PC-9 (cell line): ENCODE measurements around the gene FNDC3B. TPM values are rescaled to one million over a fixed set of nuclear protein-coding genes. Genes with fewer than 3 reads are reported as not detected.

Experiments used
- BruUV-seq: library from RNA; stranded (reverse); fragments of 400-500 nt; replicated peaks from 2 replicates; lab custom pipeline; 2021; lab: Mats Ljungman, UMichigan
- CTCF ChIA-PET: fragments of 300-600 bp; sonication (Branson Sonifier 250); formaldehyde crosslinking; loops from one replicate; lab custom pipeline; 2022; ENCODE audit warnings: antibody characterized with exemption; lab: Charles Lee
- POLR2A ChIA-PET: fragments of 300-600 bp; sonication (Branson Sonifier 250); formaldehyde crosslinking; loops from one replicate; lab custom pipeline; 2022; ENCODE audit warnings: antibody characterized with exemption; ENCODE audit not compliant: unreplicated experiment; lab: Charles Lee
- DNase-seq, 2 experiments: peaks; one replicate each; pipeline versions ENCODE4 v3.0.0 to v3.0.0-alpha.2; 2015 to 2022; ENCODE audit warnings: mixed read lengths in 1 of 2
- H2AFZ ChIP-seq: fragments of 200-600 bp; sonication (generic); 2 replicates; pipeline ENCODE4 v1.8.1; 2017; ENCODE audit warnings: antibody characterized with exemption
- H3F3A ChIP-seq: fragments of 200-600 bp; sonication (generic); 2 replicates; pipeline ENCODE4 v1.8.1; 2017; ENCODE audit warnings: antibody characterized with exemption, mild to moderate bottlenecking, low read depth; ENCODE audit not compliant: insufficient read depth
- H3K27ac ChIP-seq: fragments of 200-600 bp; sonication (generic); 2 replicates; pipeline ENCODE4 v1.6.1; 2016; ENCODE audit warnings: mixed run types
- H3K27me3 ChIP-seq: fragments of 200-600 bp; sonication (generic); 2 replicates; pipeline ENCODE4 v1.6.1; 2016; ENCODE audit warnings: low read depth, mixed run types; ENCODE audit not compliant: insufficient read depth
- H3K36me3 ChIP-seq: fragments of 200-600 bp; sonication (generic); 2 replicates; pipeline ENCODE4 v1.6.1; 2016; ENCODE audit warnings: low read depth, mixed run types
- H3K4me1 ChIP-seq: fragments of 200-600 bp; sonication (generic); replicated peaks from 2 replicates; pipeline ENCODE4 v1.6.1; 2016; ENCODE audit warnings: mixed run types; ENCODE audit not compliant: insufficient read depth
- H3K4me2 ChIP-seq: fragments of 200-600 bp; sonication (generic); 2 replicates; pipeline ENCODE4 v1.6.1; 2017; ENCODE audit warnings: mixed run types
- H3K4me3 ChIP-seq: fragments of 200-600 bp; sonication (generic); 2 replicates; pipeline ENCODE4 v1.6.1; 2016; ENCODE audit warnings: mixed run types
- H3K79me2 ChIP-seq: fragments of 200-600 bp; sonication (generic); 2 replicates; pipeline ENCODE4 v1.6.1; 2017; ENCODE audit warnings: low read depth, mixed run types
- H3K9me2 ChIP-seq: fragments of 200-600 bp; sonication (generic); 2 replicates; pipeline ENCODE4 v1.8.1; 2017; ENCODE audit warnings: mild to moderate bottlenecking; ENCODE audit not compliant: insufficient read depth
- H3K9me3 ChIP-seq: fragments of 200-600 bp; sonication (generic); 2 replicates; pipeline ENCODE4 v1.8.1; 2016; ENCODE audit warnings: low read depth; ENCODE audit not compliant: insufficient read depth
- H4K20me1 ChIP-seq: fragments of 200-600 bp; sonication (generic); 2 replicates; pipeline ENCODE4 v1.8.1; 2017; ENCODE audit not compliant: insufficient read depth
- EZH2 ChIP-seq: fragments of 200-600 bp; sonication (generic); IDR thresholded peaks from 2 replicates; pipeline ENCODE4 v1.8.0; 2017; ENCODE audit warnings: antibody characterized with exemption, low read depth
- intact Hi-C: fragments of 100-400 bp; cut with micrococcal nuclease; formaldehyde crosslinking; loops from one replicate; pipeline ENCODE4 v1.10.0; 2022; ENCODE audit not compliant: unreplicated experiment
- total RNA-seq: library from RNA; stranded (reverse); gene quantifications from 2 replicates; pipeline ENCODE4 v1.2.3, GENCODE V29; 2021
- TF ChIP-seq, protein P1 (sequence below): fragments of 200-600 bp; sonication (generic); conservative IDR thresholded peaks from 2 replicates; pipeline ENCODE4 v1.6.1; 2017; ENCODE audit warnings: mixed run types, antibody characterized with exemption, mild to moderate bottlenecking, moderate library complexity

FNDC3B gene
- total RNA-seq, 1 experiment from 2014 or later = 106 TPM

GRCh38 chr3:172029425-172030098 is 9.8 kb upstream of the FNDC3B start:
- BruUV-seq = no TSS peak
- Histone ChIP-seq H3K79me2 (no peaks in the 10 kb centered on the region), H3K27ac (no peak overlapping the region), H3F3A (peaks cover 2% of the 10 kb centered on the region; the same call in 1 of the 2 replicates), H3K27me3 (no peaks in the 10 kb centered on the region), H3K4me1 (no peaks in the 10 kb centered on the region), H3K9me2 (no peaks in the 10 kb centered on the region), H2AFZ (no peak overlapping the region), H3K4me2 (no peak overlapping the region), H3K36me3 (no peaks in the 10 kb centered on the region), H3K4me3 (no peak overlapping the region), H3K9me3 (peaks cover 12% of the 10 kb centered on the region), H4K20me1 (no peaks in the 10 kb centered on the region)
- peak in 1 of 2 experiments; percentile 28 for DNase-seq
- intact Hi-C loops = no loop called here
- CTCF ChIA-PET = no interaction called here
- no peak for TF ChIP-seq EZH2
- TF ChIP-seq, protein P1, sequence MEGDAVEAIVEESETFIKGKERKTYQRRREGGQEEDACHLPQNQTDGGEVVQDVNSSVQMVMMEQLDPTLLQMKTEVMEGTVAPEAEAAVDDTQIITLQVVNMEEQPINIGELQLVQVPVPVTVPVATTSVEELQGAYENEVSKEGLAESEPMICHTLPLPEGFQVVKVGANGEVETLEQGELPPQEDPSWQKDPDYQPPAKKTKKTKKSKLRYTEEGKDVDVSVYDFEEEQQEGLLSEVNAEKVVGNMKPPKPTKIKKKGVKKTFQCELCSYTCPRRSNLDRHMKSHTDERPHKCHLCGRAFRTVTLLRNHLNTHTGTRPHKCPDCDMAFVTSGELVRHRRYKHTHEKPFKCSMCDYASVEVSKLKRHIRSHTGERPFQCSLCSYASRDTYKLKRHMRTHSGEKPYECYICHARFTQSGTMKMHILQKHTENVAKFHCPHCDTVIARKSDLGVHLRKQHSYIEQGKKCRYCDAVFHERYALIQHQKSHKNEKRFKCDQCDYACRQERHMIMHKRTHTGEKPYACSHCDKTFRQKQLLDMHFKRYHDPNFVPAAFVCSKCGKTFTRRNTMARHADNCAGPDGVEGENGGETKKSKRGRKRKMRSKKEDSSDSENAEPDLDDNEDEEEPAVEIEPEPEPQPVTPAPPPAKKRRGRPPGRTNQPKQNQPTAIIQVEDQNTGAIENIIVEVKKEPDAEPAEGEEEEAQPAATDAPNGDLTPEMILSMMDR = no peak
- POLR2A ChIA-PET = interaction anchor here (0.6 to 0.7 kb wide), 2 partner anchors 79 to 311 kb away, joined by 3 to 6 read pairs; no protein-coding TSS in a partner anchor

DNA sequence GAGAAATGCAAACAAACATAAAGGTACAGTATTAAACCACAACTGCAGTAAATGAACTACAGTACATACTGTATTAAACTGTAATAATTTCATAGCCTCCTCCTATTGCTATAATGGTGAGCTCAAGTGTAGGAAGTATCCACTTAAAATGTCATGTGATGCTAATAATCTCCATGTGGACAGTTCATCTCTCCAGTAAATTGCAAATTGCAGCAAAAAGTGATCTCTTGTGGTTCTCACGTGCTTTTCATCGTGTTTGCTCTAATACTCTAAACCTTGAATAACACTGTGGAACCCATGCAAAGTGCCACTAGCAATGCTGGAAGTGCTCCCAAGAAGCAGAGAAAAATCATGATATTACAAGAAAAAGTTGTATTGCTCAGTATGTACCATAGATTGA is 9.2 kb upstream of the FNDC3B start:
- no peak for TF ChIP-seq EZH2
- TF ChIP-seq, protein P1 = no peak
- Histone ChIP-seq H3F3A (peaks cover 2% of the 10 kb centered on the region; the same call in 1 of the 2 replicates), H3K9me3 (peaks cover 17% of the 10 kb centered on the region), H3K4me1 (no peaks in the 10 kb centered on the region), H2AFZ (no peak overlapping the region), H3K79me2 (no peaks in the 10 kb centered on the region), H3K27ac (no peak overlapping the region), H3K4me2 (no peak overlapping the region), H3K36me3 (no peaks in the 10 kb centered on the region), H3K4me3 (no peak overlapping the region), H3K9me2 (no peaks in the 10 kb centered on the region), H4K20me1 (no peaks in the 10 kb centered on the region), H3K27me3 (no peaks in the 10 kb centered on the region)
- POLR2A ChIA-PET = interaction anchor here (0.7 kb wide), 1 partner anchor 310 kb away, joined by 6 read pairs; no protein-coding TSS in a partner anchor
- peak in 1 of 2 experiments; percentile 26 for DNase-seq
- CTCF ChIA-PET = no interaction called here
- BruUV-seq = no TSS peak
- intact Hi-C loops = no loop called here

DNA sequence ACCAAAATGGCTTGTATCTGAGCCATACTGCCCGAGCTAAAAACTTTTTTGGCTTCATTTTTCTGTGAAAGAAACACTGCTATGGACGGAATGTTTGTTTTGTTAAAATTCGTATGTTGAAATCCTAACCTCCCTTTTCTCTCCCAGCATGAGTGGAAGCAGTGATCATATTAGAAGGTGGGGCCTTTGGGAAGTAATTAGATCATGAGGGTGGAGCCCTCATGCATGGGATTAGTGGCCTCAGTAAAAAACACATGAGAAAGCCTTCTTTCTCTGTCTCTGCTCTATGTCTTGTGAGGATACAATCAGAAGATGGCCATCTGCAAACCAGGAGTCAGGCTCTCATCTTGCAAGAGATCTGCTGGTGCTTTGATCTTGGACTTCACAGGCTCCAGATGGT is 7.4 kb upstream of the FNDC3B start:
- BruUV-seq = no TSS peak
- Histone ChIP-seq H4K20me1 (no peaks in the 10 kb centered on the region), H2AFZ (no peak overlapping the region), H3K36me3 (no peaks in the 10 kb centered on the region), H3K9me3 (peaks cover 17% of the 10 kb centered on the region), H3K4me2 (no peak overlapping the region), H3K27me3 (no peaks in the 10 kb centered on the region), H3K27ac (no peak overlapping the region), H3K79me2 (no peaks in the 10 kb centered on the region), H3F3A (peaks cover 14% of the 10 kb centered on the region), H3K4me3 (no peak overlapping the region), H3K9me2 (no peaks in the 10 kb centered on the region), H3K4me1 (peaks cover 7% of the 10 kb centered on the region)
- TF ChIP-seq EZH2 = no peak
- peak in 1 of 2 experiments; percentile 22 for DNase-seq
- CTCF ChIA-PET = no interaction called here
- intact Hi-C loops = no loop called here
- POLR2A ChIA-PET = no interaction called here
